ENCODE results near the gene TIGD6.

The TIGD6 gene

GRCh38 chr5:149988126-149988525, 12.3 kb downstream of the TIGD6 start:
- H3K4me3 ChIP-seq (replicated peaks in 1 of 2; ENCODE audit: low read depth in 2 of 2, low read length in 2 of 2) = no peak overlapping the region
- TF ChIP-seq CTCF (IDR thresholded peaks at IDR 0.05; ENCODE audit: low read depth, low read length) = no peak
- no peak for DNase-seq (ENCODE audit: low read depth in 2 of 2)

GRCh38 chr5:149982505-149982904, 17.9 kb downstream of the TIGD6 start:
- no peak for DNase-seq (ENCODE audit: low read depth in 2 of 2)
- no peak overlapping the region for H3K4me3 ChIP-seq (replicated peaks in 1 of 2; ENCODE audit: low read depth in 2 of 2, low read length in 2 of 2)
- no peak for TF ChIP-seq CTCF (IDR thresholded peaks at IDR 0.05; ENCODE audit: low read depth, low read length)

GRCh38 chr5:149981206-149981605, 19.2 kb downstream of the TIGD6 start:
- no peak for DNase-seq (ENCODE audit: low read depth in 2 of 2)
- H3K4me3 ChIP-seq (replicated peaks in 1 of 2; ENCODE audit: low read depth in 2 of 2, low read length in 2 of 2) = no peak overlapping the region
- TF ChIP-seq CTCF (IDR thresholded peaks at IDR 0.05; ENCODE audit: low read depth, low read length) = no peak

GRCh38 chr5:149979896-149980295, 20.6 kb downstream of the TIGD6 start:
- no peak overlapping the region for H3K4me3 ChIP-seq (replicated peaks in 1 of 2; ENCODE audit: low read depth in 2 of 2, low read length in 2 of 2)
- DNase-seq (ENCODE audit: low read depth in 2 of 2) = no peak
- TF ChIP-seq CTCF (IDR thresholded peaks at IDR 0.05; ENCODE audit: low read depth, low read length) = no peak

GRCh38 chr5:149975409-149975808, 25.0 kb downstream of the TIGD6 start:
- no peak overlapping the region for H3K4me3 ChIP-seq (replicated peaks in 1 of 2; ENCODE audit: low read depth in 2 of 2, low read length in 2 of 2)
- no peak for TF ChIP-seq CTCF (IDR thresholded peaks at IDR 0.05; ENCODE audit: low read depth, low read length)
- DNase-seq (ENCODE audit: low read depth in 2 of 2) = no peak

- no peak for DNase-seq (ENCODE audit: low read depth in 2 of 2)
- H3K4me3 ChIP-seq (replicated peaks in 1 of 2; ENCODE audit: low read depth in 2 of 2, low read length in 2 of 2) = no peak overlapping the region
- TF ChIP-seq CTCF (IDR thresholded peaks at IDR 0.05; ENCODE audit: low read depth, low read length) = no peak
Measured at GRCh38 chr5:149969181-149969930, 31.1 kb downstream of the TIGD6 start.

GRCh38 chr5:149966946-149967345, 33.5 kb downstream of the TIGD6 start:
- TF ChIP-seq CTCF (IDR thresholded peaks at IDR 0.05; ENCODE audit: low read depth, low read length) = no peak
- no peak overlapping the region for H3K4me3 ChIP-seq (replicated peaks in 1 of 2; ENCODE audit: low read depth in 2 of 2, low read length in 2 of 2)
- DNase-seq (ENCODE audit: low read depth in 2 of 2) = no peak
